Muscle layer of duodenum (tissue), 2 donors: ENCODE data around the gene PLA2R1.

Source experiments
- H3K27ac ChIP-seq: one replicate; pipeline ENCODE4 v1.7.0; 2013; ENCODE audit warnings: mild to moderate bottlenecking, low read length
- H3K27me3 ChIP-seq: one replicate; pipeline ENCODE4 v1.7.0; 2013; ENCODE audit warnings: low read depth, mild to moderate bottlenecking, control low read depth, low read length
- H3K36me3 ChIP-seq, 2 donors: one replicate each; pipeline ENCODE4 v1.7.0; 2013; ENCODE audit warnings: low read length in 2 of 2, control low read depth in 1 of 2, mild to moderate bottlenecking in 1 of 2; ENCODE audit not compliant: insufficient read depth in 2 of 2, control insufficient read depth in 1 of 2
- H3K4me1 ChIP-seq, 2 donors: one replicate each; pipeline ENCODE4 v1.7.0; 2013; ENCODE audit warnings: low read length in 2 of 2, mild to moderate bottlenecking in 2 of 2, control low read depth in 1 of 2, moderate library complexity in 1 of 2; ENCODE audit not compliant: insufficient read depth in 2 of 2, control insufficient read depth in 1 of 2
- H3K4me3 ChIP-seq, 2 donors: one replicate each; pipeline ENCODE4 v1.7.0; 2013; ENCODE audit warnings: low read length in 2 of 2, low read depth in 1 of 2, mild to moderate bottlenecking in 1 of 2
- H3K9me3 ChIP-seq, 2 donors: one replicate each; pipeline ENCODE4 v1.7.0; 2013; ENCODE audit warnings: low read length in 2 of 2, control low read depth in 1 of 2, mild to moderate bottlenecking in 1 of 2; ENCODE audit not compliant: control insufficient read depth in 1 of 2
- donor health status: healthy.

The PLA2R1 gene

DNA sequence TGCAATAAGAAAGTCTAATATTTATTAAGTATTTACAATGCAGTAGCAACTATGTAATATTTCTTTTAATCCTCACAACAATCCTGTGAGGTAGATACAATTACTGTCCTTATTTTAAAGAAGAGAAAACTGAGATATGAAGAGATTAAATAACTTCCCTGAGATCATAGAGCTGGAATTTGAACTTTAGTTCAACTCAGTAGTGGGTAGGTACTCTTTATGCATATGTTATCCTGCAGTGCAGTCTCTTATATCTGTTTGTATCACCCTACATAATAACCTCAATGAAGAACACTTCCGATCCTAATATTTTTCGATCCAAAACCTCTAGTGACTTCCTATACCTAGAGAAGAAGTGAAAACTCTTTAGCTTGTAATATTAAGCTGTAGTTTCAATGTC is 64.2 kb downstream of the PLA2R1 start:
- Histone ChIP-seq H3K36me3 (no peaks in the 10 kb centered on the region), H3K27me3 (no peaks in the 10 kb centered on the region), H3K27ac (no peak overlapping the region), H3K4me3 (no peak overlapping the region), H3K9me3 (no peaks in the 10 kb centered on the region), H3K4me1 (peaks cover 0 to 6% of the 10 kb centered on the region in 2 donors)

DNA sequence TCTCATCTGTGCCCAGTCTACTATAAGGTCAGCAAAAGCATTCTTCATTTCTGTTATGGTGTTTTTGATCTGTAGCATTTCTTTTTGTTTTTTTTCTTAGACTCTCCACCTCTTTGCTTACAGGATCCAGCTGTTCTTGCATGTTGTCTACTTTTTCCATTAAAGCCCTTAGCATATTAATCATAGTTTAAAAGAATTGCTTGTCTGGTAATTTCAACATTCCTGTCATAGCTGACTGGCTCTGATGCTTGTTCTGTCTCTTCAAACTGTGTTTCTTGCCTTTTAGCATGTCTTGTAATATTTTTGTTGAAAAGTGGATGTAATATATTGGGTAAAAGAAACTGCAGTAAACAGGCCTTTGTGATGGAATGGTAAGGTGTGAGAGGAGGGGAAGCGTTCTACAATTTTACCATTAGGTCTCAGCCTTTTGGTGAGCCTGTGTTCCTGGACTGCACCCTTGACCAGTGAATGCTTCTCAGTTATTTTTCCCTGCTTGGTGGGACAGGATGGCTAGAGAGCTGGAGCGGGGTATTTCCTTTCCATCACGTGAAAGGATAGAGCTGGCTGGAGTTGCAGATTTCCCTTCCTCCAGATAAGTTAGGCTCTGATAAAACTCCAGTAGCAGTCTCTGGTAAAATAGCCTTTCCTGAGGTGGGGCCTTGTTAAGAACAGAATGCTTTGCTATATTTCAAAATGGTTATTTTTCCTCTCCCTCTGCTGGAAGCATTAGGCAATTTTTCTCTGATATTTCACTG is 65.4 kb downstream of the PLA2R1 start:
- H3K4me3 ChIP-seq = no peak overlapping the region
- H3K4me1 ChIP-seq = peaks cover 0 to 6% of the 10 kb centered on the region in 2 donors
- no peaks in the 10 kb centered on the region for H3K9me3 ChIP-seq
- no peak overlapping the region for H3K27ac ChIP-seq
- H3K27me3 ChIP-seq = no peaks in the 10 kb centered on the region
- H3K36me3 ChIP-seq = no peaks in the 10 kb centered on the region

DNA sequence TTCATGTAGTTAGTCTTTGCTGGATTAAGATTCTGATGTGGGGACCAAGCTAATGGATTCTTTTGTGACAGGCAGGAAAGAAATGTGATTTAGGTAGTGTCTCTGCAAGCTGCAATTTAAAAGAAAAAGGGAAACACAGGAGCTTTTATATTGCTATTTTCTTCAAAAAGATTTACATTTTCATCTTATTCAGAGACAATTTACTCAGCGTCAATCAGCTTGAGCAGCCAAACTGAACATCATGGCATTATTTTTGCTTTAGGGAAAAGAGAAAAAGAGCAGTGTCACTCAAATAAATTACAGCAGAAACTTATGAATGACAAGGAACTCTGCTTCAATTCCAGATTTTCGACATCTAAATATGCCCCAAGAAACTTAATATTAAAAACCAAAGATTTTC is 67.4 kb downstream of the PLA2R1 start:
- H3K27me3 ChIP-seq = no peaks in the 10 kb centered on the region
- no peaks in the 10 kb centered on the region for H3K36me3 ChIP-seq
- no peak overlapping the region for H3K27ac ChIP-seq
- H3K9me3 ChIP-seq = no peaks in the 10 kb centered on the region
- H3K4me3 ChIP-seq = no peak overlapping the region
- peaks cover 0 to 6% of the 10 kb centered on the region in 2 donors for H3K4me1 ChIP-seq

DNA sequence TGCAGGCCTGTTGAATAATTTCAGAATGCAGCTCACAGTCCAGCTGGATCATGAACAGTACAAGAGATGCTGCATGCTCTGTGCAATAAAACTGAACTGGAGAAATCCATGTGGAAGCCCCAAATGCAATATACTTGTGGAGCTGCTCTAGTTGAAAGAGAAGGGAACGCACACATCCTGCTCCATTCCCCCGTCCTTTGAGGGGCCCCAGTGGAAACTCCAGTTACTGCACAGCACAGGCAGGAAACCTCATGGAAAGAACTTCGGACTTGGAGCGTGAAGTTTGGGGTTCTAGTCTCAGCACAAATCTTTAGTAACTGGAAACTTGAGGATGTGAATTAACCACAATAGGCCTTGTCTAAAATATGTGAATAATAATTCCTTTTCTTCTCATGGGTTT is 73.2 kb downstream of the PLA2R1 start:
- H3K36me3 ChIP-seq = no peaks in the 10 kb centered on the region
- H3K4me1 ChIP-seq = no peaks in the 10 kb centered on the region
- no peak overlapping the region for H3K4me3 ChIP-seq
- H3K9me3 ChIP-seq = no peaks in the 10 kb centered on the region
- no peak overlapping the region for H3K27ac ChIP-seq
- no peaks in the 10 kb centered on the region for H3K27me3 ChIP-seq

DNA sequence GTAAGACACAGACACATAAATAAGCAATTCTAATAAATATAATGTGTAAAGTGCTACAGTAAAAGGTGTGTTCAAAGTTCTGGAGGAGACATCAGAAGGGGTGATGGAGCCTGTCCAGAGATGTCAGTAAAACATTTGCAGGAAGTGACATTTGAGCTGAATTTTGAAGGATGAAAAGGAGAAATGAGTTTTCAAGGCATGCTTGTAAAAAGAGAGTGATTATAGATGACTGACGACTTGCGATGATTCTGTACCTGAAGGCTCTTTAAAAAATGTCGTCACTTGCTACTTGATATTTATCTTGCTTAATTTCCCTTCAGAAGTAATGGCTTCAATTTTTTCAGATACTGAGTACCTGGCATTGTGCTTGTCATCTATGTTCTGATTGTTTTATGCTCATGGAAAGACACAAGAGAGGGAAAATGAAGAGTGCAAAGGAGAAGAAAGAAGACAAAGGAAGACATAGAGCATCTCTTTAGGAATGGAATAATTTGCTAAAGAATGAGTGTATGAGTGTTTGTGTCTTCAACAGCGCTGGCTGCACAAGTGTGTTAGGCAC is 73.9 kb downstream of the PLA2R1 start:
- Histone ChIP-seq H3K4me1 (no peaks in the 10 kb centered on the region), H3K9me3 (no peaks in the 10 kb centered on the region), H3K4me3 (no peak overlapping the region), H3K27me3 (no peaks in the 10 kb centered on the region), H3K27ac (no peak overlapping the region), H3K36me3 (no peaks in the 10 kb centered on the region)

DNA sequence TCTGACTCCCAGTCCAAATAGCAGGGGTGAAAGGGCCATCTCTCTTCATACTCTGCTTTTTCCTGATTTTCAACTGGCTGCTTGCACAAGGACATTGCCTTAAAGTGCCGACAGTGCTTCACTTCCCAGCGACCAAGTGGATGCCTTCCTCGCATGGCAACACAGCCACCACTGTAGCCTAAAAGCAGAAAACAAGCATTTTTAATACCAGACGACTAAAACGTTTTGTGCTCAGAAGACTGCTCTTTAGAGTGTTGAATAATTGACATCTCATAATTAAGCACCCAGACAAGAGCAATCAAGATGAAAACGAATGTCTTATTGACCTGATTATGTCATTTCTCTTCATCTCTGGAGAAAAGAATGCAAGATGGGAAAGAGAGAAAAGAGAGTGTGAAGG is 75.2 kb downstream of the PLA2R1 start:
- H3K4me3 ChIP-seq = no peak overlapping the region
- H3K4me1 ChIP-seq = no peaks in the 10 kb centered on the region
- no peaks in the 10 kb centered on the region for H3K27me3 ChIP-seq
- H3K36me3 ChIP-seq = no peaks in the 10 kb centered on the region
- H3K9me3 ChIP-seq = no peaks in the 10 kb centered on the region
- no peak overlapping the region for H3K27ac ChIP-seq

DNA sequence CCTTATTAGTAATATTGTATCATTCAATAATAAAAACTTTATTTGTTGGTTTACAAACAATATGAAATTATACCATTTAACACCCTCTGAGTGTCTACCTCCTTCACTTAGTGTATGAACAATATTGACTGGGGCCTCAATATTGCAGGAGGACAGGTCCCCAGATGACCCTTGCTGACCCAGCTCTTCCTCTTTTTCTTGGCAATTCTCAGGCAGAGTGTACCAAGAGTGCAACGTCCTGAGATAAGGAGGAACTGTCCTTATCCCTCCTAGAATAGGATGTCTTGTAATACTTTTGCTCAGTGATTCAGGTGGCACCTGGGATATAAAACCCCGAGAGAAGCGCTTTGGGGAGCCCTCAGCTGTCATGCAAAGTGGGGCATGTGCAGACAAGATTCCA is 76.8 kb downstream of the PLA2R1 start:
- no peaks in the 10 kb centered on the region for H3K9me3 ChIP-seq
- H3K4me1 ChIP-seq = no peaks in the 10 kb centered on the region
- H3K27ac ChIP-seq = no peak overlapping the region
- H3K27me3 ChIP-seq = no peaks in the 10 kb centered on the region
- no peak overlapping the region for H3K4me3 ChIP-seq
- no peaks in the 10 kb centered on the region for H3K36me3 ChIP-seq

DNA sequence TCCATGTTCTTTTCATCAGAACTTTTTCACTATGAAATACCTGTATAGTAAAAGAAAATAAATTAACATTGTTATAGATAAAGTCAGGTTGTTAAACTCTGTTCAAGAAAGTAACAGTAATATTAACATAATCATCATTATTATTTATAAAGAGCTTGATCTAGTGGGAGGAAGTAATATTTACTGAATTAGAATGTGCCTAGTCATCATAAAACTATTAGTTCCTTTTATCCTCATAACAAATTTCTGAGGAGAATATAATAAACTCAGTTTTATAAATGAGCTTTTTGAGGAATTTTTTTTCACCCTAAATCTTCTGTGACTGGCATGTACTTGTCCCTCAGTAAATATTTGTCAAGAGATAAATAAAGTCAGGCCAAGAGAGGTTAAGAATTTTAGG is 78.4 kb downstream of the PLA2R1 start:
- Histone ChIP-seq H3K27me3 (no peaks in the 10 kb centered on the region), H3K27ac (no peak overlapping the region), H3K9me3 (no peaks in the 10 kb centered on the region), H3K4me1 (no peaks in the 10 kb centered on the region), H3K36me3 (no peaks in the 10 kb centered on the region), H3K4me3 (no peak overlapping the region)

DNA sequence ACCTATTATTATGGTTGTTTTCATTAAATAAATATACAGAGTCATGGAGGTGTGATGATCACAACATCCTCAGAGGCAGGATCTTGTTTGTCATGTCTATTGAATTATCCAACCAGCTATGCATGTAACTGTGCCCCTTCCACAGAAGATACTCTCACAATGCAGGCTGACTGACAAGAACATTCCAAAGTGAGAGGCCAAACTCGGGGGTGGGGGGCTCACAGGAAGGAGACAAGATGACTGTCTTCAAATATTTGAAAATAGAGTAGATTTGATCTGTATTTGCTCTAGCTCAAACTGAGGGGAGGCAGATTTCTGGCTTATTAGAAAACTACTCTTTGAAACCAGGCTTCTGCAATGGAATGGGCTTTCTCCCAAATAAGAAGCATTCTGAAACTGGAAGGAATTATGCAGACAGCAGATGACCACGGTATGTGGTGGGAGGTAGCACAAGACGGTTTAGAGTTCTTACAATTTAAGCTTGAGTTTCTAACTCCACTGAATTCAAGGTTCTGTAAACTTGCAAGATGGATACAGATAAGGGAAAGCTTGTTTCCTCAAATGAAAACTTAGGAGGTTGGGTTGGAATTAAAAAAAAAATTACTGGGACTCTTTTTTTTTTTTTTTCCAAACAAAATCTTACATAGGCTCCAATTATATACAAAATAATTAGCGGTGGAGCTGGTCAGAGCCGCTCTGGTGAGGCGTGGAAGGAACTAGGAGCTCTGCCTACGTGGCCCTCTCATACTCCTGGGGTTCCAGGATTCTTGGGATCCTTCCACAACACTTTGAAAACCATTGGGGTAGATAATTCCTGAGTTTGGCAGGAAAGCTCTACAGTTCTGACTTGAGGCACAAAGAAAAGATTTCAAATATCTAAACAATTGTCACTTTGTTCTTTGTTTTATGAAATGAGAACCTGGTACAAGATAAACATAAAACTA is 79.3 kb downstream of the PLA2R1 start:
- H3K4me1 ChIP-seq = no peaks in the 10 kb centered on the region
- no peaks in the 10 kb centered on the region for H3K36me3 ChIP-seq
- H3K27me3 ChIP-seq = no peaks in the 10 kb centered on the region
- no peak overlapping the region for H3K27ac ChIP-seq
- no peak overlapping the region for H3K4me3 ChIP-seq
- H3K9me3 ChIP-seq = no peaks in the 10 kb centered on the region

DNA sequence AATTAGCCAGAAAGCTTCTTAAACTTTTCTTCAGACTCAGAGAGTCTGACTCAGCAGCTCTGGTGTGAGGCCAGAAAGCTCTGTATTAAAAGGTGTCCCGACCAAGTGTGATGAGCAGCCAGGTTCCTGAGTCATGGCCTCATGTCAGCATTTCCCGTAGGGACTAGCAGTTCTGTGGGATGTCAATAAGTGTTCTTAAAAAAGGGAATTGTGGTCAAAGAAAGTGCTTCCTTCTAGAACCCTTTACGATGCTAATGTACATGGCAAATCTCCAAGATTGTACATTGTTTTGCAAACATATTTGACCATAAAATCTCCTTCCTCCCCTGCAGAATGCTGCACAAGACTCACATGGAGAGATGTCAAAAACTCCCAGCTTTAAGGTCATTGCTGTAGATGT is 80.1 kb downstream of the PLA2R1 start:
- Histone ChIP-seq H3K27ac (no peak overlapping the region), H3K36me3 (no peaks in the 10 kb centered on the region), H3K9me3 (no peaks in the 10 kb centered on the region), H3K4me1 (no peaks in the 10 kb centered on the region), H3K4me3 (no peak overlapping the region), H3K27me3 (no peaks in the 10 kb centered on the region)

DNA sequence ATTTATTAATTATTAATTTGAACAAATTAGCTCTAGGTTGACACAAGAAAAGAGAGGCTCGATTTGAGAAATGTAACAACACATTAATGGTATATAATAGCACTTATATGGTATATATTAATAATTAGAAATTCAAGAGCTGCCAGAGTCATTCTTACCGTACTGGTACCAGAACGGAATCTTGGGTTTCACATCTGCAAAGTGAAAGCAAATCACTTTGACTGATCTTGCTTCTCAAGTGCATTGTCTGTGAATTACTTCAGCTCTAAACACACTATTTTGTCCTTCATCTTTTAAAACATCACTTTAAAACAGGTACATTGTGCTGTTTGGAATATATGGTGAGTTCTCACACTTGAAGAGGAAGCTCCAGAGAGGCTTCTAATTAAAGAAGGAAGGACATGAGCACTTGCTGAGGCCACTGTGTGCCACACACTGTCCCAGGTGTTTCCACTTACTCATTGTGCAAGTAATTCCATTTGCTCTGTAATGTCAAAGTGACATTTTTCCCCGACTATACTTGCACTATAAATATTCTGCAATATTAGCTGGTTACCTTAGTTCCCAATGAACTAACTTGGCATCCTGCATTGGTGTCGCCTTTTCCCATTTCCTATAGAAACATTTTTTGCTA is 85.8 kb downstream of the PLA2R1 start:
- no peak overlapping the region for H3K4me3 ChIP-seq
- H3K9me3 ChIP-seq = no peaks in the 10 kb centered on the region
- H3K4me1 ChIP-seq = no peaks in the 10 kb centered on the region
- no peaks in the 10 kb centered on the region for H3K36me3 ChIP-seq
- no peak overlapping the region for H3K27ac ChIP-seq
- H3K27me3 ChIP-seq = no peaks in the 10 kb centered on the region
